IMR-90 (cell line): ENCODE data around the gene OR5AR1. TPM values are rescaled to one million over a fixed set of nuclear protein-coding genes. Genes with fewer than 3 reads are reported as not detected.

Experiments used
- ATAC-seq: fragments of 200-7000 bp; cut with Tn5 transposase; 2 replicates; pipeline ENCODE4 v1.9.1; 2020; ENCODE audit warnings: low read depth, mild to moderate bottlenecking, moderate library complexity
- BruUV-seq: library from RNA; stranded (reverse); fragments of 400-500 nt; replicated peaks from 2 replicates; lab custom pipeline; 2021; lab: Mats Ljungman, UMichigan
- CTCF ChIA-PET: fragments of 300-600 bp; formaldehyde crosslinking; extraction: SDS; loops from one replicate; lab custom pipeline; 2021; ENCODE audit warnings: antibody characterized with exemption; lab: Yijun Ruan, JAX
- POLR2A ChIA-PET: fragments of 300-600 bp; sonication (Branson Sonifier 250); formaldehyde crosslinking; loops from one replicate; lab custom pipeline; 2022; ENCODE audit warnings: antibody characterized with exemption; ENCODE audit not compliant: unreplicated experiment; lab: Charles Lee
- DNase-seq: peaks from one replicate; pipeline ENCODE4 v3.0.0; 2013
- H2AFZ ChIP-seq: replicated peaks from 2 replicates; pipeline ENCODE3; 2013; ENCODE audit warnings: low read length, mild to moderate bottlenecking; ENCODE audit not compliant: poor library complexity
- H2AK5ac ChIP-seq: 2 replicates; pipeline ENCODE4 v1.6.1; 2013; ENCODE audit warnings: low read depth, low read length, inconsistent platforms
- H2AK9ac ChIP-seq: replicated peaks from 2 replicates; pipeline ENCODE3; 2013; ENCODE audit warnings: mild to moderate bottlenecking, low read depth, low read length, moderate library complexity; ENCODE audit not compliant: poor library complexity
- H2BK120ac ChIP-seq: 2 replicates; pipeline ENCODE4 v1.6.1; 2013; ENCODE audit warnings: low read depth, low read length, inconsistent platforms
- H2BK15ac ChIP-seq: 3 replicates; pipeline ENCODE4 v1.6.1; 2013; ENCODE audit warnings: low read depth, low read length, inconsistent platforms
- H2BK20ac ChIP-seq: 2 replicates; pipeline ENCODE4 v1.6.1; 2013; ENCODE audit warnings: low read depth, mild to moderate bottlenecking, inconsistent platforms, low read length, moderate library complexity
- H2BK5ac ChIP-seq: 2 replicates; pipeline ENCODE4 v1.6.1; 2013; ENCODE audit warnings: mild to moderate bottlenecking, low read depth, low read length, inconsistent platforms; ENCODE audit not compliant: poor library complexity, severe bottlenecking
- H3K14ac ChIP-seq: replicated peaks from 2 replicates; pipeline ENCODE4 v1.6.1; 2013; ENCODE audit warnings: low read depth, low read length, inconsistent platforms
- H3K18ac ChIP-seq: 2 replicates; pipeline ENCODE4 v1.6.1; 2013; ENCODE audit warnings: low read depth, low read length, control low read depth
- H3K23ac ChIP-seq: 2 replicates; pipeline ENCODE4 v1.6.1; 2013; ENCODE audit warnings: low read depth, low read length, inconsistent platforms
- H3K27ac ChIP-seq: 2 replicates; pipeline ENCODE4 v1.5.1; 2013; ENCODE audit warnings: mild to moderate bottlenecking, control low read depth, low read length; ENCODE audit not compliant: insufficient read depth
- H3K27me3 ChIP-seq: 2 replicates; pipeline ENCODE4 v1.6.1; 2013; ENCODE audit warnings: low read length; ENCODE audit not compliant: control insufficient read depth, insufficient read depth
- H3K36me3 ChIP-seq: 2 replicates; pipeline ENCODE4 v1.6.1; 2013; ENCODE audit warnings: low read length, mixed read lengths; ENCODE audit not compliant: control insufficient read depth, insufficient read depth
- H3K4ac ChIP-seq: 2 replicates; pipeline ENCODE4 v1.6.1; 2013; ENCODE audit warnings: low read depth, low read length, inconsistent platforms
- H3K4me1 ChIP-seq: 2 replicates; pipeline ENCODE4 v1.6.1; 2013; ENCODE audit warnings: low read length, mixed read lengths; ENCODE audit not compliant: control insufficient read depth, insufficient read depth
- H3K4me2 ChIP-seq: 2 replicates; pipeline ENCODE4 v1.6.1; 2013; ENCODE audit warnings: low read depth, mild to moderate bottlenecking, control low read depth, low read length, moderate library complexity
- H3K4me3 ChIP-seq: 2 replicates; pipeline ENCODE4 v1.5.1; 2013; ENCODE audit warnings: low read depth, mild to moderate bottlenecking, control low read depth, low read length, moderate library complexity; ENCODE audit not compliant: insufficient read depth
- H3K56ac ChIP-seq: 2 replicates; pipeline ENCODE4 v1.6.1; 2013; ENCODE audit warnings: low read length, inconsistent platforms; ENCODE audit not compliant: insufficient read depth; ENCODE audit errors: extremely low read depth
- H3K79me1 ChIP-seq, 2 experiments: 2 replicates each; pipeline ENCODE4 v1.6.1; 2013; ENCODE audit warnings: low read length in 2 of 2, inconsistent platforms in 1 of 2, low read depth in 1 of 2
- H3K9ac ChIP-seq: 2 replicates; pipeline ENCODE4 v1.6.1; 2013; ENCODE audit warnings: low read depth, low read length, control low read depth
- H3K9me1 ChIP-seq: 2 replicates; pipeline ENCODE4 v1.6.1; 2013; ENCODE audit warnings: low read length, inconsistent platforms; ENCODE audit not compliant: insufficient read depth
- H3K9me3 ChIP-seq: 2 replicates; pipeline ENCODE4 v1.6.1; 2013; ENCODE audit warnings: low read length; ENCODE audit not compliant: control insufficient read depth, insufficient read depth
- H4K20me1 ChIP-seq: 2 replicates; pipeline ENCODE4 v1.6.1; 2013; ENCODE audit warnings: low read length, inconsistent platforms; ENCODE audit not compliant: insufficient read depth
- H4K5ac ChIP-seq: 2 replicates; pipeline ENCODE4 v1.6.1; 2013; ENCODE audit warnings: mild to moderate bottlenecking, low read depth, low read length, control low read depth
- H4K8ac ChIP-seq, 2 experiments: 2 replicates each; pipeline ENCODE4 v1.6.1; 2013; ENCODE audit warnings: low read depth in 2 of 2, low read length in 2 of 2, control low read depth in 1 of 2, inconsistent platforms in 1 of 2
- H4K91ac ChIP-seq: 2 replicates; pipeline ENCODE4 v1.6.1; 2013; ENCODE audit warnings: low read depth, low read length, inconsistent platforms; ENCODE audit not compliant: insufficient read depth
- BHLHE40 ChIP-seq: fragments of 150-350 bp; IDR thresholded peaks from 2 replicates; pipeline ENCODE4 v1.6.1; 2016; ENCODE audit warnings: mild to moderate bottlenecking, low read depth, low read length
- CEBPB ChIP-seq: IDR thresholded peaks from 2 replicates; pipeline ENCODE4 v1.6.1; 2012; ENCODE audit warnings: low read depth, low read length, improper control_type of control experiment
- CHD1 ChIP-seq: IDR thresholded peaks from 2 replicates; pipeline ENCODE4 v1.6.1; 2012; ENCODE audit warnings: low read depth, low read length, improper control_type of control experiment
- ELK1 ChIP-seq: fragments of 150-350 bp; IDR thresholded peaks from 2 replicates; pipeline ENCODE4 v1.6.1; 2016; ENCODE audit warnings: low read depth, mild to moderate bottlenecking, low read length, moderate library complexity, borderline replicate concordance
- FOS ChIP-seq: fragments of 150-350 bp; IDR thresholded peaks from 2 replicates; pipeline ENCODE4 v1.6.1; 2016; ENCODE audit warnings: low read depth, low read length
- MAFK ChIP-seq: IDR thresholded peaks from 2 replicates; pipeline ENCODE4 v1.6.1; 2012; ENCODE audit warnings: low read depth, low read length, improper control_type of control experiment
- MAZ ChIP-seq: IDR thresholded peaks from 2 replicates; pipeline ENCODE4 v1.6.1; 2012; ENCODE audit warnings: low read depth, mild to moderate bottlenecking, low read length, improper control_type of control experiment, moderate library complexity, borderline replicate concordance
- MXI1 ChIP-seq: IDR thresholded peaks from 2 replicates; pipeline ENCODE4 v1.6.1; 2012; ENCODE audit warnings: low read depth, mild to moderate bottlenecking, low read length, moderate library complexity, borderline replicate concordance
- NFE2L2 ChIP-seq: fragments of 150-350 bp; IDR thresholded peaks from 2 replicates; pipeline ENCODE4 v1.6.1; 2016; ENCODE audit warnings: low read depth, mild to moderate bottlenecking, low read length
- POLR2A ChIP-seq: IDR thresholded peaks from 2 replicates; pipeline ENCODE4 v1.6.1; 2012; ENCODE audit warnings: mild to moderate bottlenecking, low read depth, low read length
- RAD21 ChIP-seq: IDR thresholded peaks from 2 replicates; pipeline ENCODE4 v1.6.1; 2012; ENCODE audit warnings: low read length, improper control_type of control experiment
- RCOR1 ChIP-seq: IDR thresholded peaks from 2 replicates; pipeline ENCODE4 v1.6.1; 2012; ENCODE audit warnings: mild to moderate bottlenecking, low read length, improper control_type of control experiment; ENCODE audit not compliant: insufficient replicate concordance
- RFX5 ChIP-seq: IDR thresholded peaks from 2 replicates; pipeline ENCODE4 v1.8.0; 2012; ENCODE audit warnings: low read depth, mild to moderate bottlenecking, low read length, moderate library complexity
- SMC3 ChIP-seq: fragments of 150-350 bp; IDR thresholded peaks from 2 replicates; pipeline ENCODE4 v1.6.1; 2016; ENCODE audit warnings: low read depth, mild to moderate bottlenecking, antibody characterized with exemption, low read length, moderate library complexity
- USF2 ChIP-seq: fragments of 150-350 bp; IDR thresholded peaks from 2 replicates; pipeline ENCODE4 v1.6.1; 2017; ENCODE audit warnings: mild to moderate bottlenecking, antibody characterized with exemption, low read length, low read depth
- WGBS, 2 experiments: methylation state at CpG; one replicate each; pipeline versions ENCODE4 v1.1.5 to v1.1.7; 2013; ENCODE audit warnings: missing lambda C conversion rate in 2 of 2; ENCODE audit not compliant: insufficient read length in 1 of 2; ENCODE audit errors: extremely low coverage in 2 of 2; 5-methylcytosine and 5-hydroxymethylcytosine counted together
- dilution Hi-C: fragments of 300-500 bp; cut with HindIII; formaldehyde crosslinking; loops from one replicate; pipeline ENCODE4 v1.14.3; 2018; ENCODE audit warnings: low sequenced_read_pairs; ENCODE audit not compliant: unreplicated experiment
- in situ Hi-C: fragments of 300-500 bp; cut with MboI; formaldehyde crosslinking; loops from 3 replicates; pipeline ENCODE4 v1.14.3; 2019; ENCODE audit warnings: low sequenced_read_pairs, inconsistent platforms, mixed read lengths
- intact Hi-C: fragments of 100-400 bp; cut with micrococcal nuclease; formaldehyde crosslinking; loops from 2 replicates; pipeline ENCODE4 v1.10.0; 2022
- polyA plus RNA-seq, 3 experiments: library from polyadenylated mRNA; depleted of rRNA; stranded (reverse); fragments of >200 nt; gene quantifications; 2 replicates each; pipeline ENCODE4 v1.2.3, GENCODE V29; 2012; ENCODE audit warnings: low replicate concordance in 1 of 3
- total RNA-seq: library from RNA; depleted of rRNA; stranded (reverse); fragments of >200 nt; gene quantifications from 2 replicates; pipeline ENCODE4 v1.2.3, GENCODE V29; 2012
- TF ChIP-seq, protein P1 (sequence below): conservative IDR thresholded peaks from 2 replicates; pipeline ENCODE4 v1.5.1; 2012; ENCODE audit warnings: mild to moderate bottlenecking, low read depth, low read length, improper control_type of control experiment

OR5AR1 gene
- total and polyA plus RNA-seq, 2 of the 4 experiments (the other 2 are of a cell fraction): not detected

DNA sequence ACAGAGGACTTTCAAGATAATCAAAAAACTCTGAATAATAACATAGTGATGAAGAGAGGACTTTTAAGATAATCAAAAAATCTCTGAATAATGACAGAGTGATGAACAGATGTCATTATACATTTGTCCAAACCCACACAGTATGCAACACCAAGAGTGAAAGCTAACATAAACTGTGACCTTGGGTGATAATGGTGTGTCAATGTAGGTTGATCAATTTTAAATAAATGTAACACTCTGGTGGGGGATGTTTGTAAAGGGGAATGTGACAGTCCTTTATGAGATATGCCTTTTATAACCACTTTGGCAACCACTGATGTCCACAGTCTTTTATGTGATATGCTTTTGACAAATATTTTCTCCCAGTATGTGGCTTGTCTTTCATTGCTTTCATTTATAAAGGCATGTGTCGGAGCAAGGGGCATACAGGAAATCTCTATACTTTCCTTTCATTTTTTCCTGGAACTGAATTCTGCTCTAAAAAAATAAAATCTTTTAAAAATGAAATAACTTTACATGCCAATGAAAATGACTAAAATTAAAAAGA is 25.1 kb downstream of the OR5AR1 start:
- H2AK5ac ChIP-seq: no peak overlapping the region
- dilution Hi-C loops: no loop called here

More for the DNA sequence above, 25.1 kb downstream of the OR5AR1 start:
- no peak overlapping the region for H2AFZ ChIP-seq
- no peak overlapping the region for H2BK15ac ChIP-seq
- H3K79me1 ChIP-seq: no peaks in the 10 kb centered on the region
- no peak overlapping the region for H3K23ac ChIP-seq
- no peak overlapping the region for H2BK20ac ChIP-seq
- H2BK120ac ChIP-seq: no peak overlapping the region
- DNase-seq (no peak), ATAC-seq (no peak)
- H3K36me3 ChIP-seq: no peaks in the 10 kb centered on the region
- no peak overlapping the region for H3K9ac ChIP-seq
- H4K91ac ChIP-seq: no peak overlapping the region
- no peaks in the 10 kb centered on the region for H3K9me1 ChIP-seq
- no peak overlapping the region for H3K27ac ChIP-seq
- no peaks in the 10 kb centered on the region for H3K27me3 ChIP-seq
- ChIA-PET CTCF (interaction anchor here (0.5 kb wide), 1 partner anchor 62 kb away, joined by 3 read pairs; no protein-coding TSS in a partner anchor), POLR2A (no interaction called here)
- no TSS peak for BruUV-seq
- no peaks in the 10 kb centered on the region for H4K20me1 ChIP-seq
- no peak overlapping the region for H3K14ac ChIP-seq
- no peaks in the 10 kb centered on the region; the same call in 1 of the 2 replicates for H3K9me3 ChIP-seq
- no CpG with 5 or more reads among the region's 1 CpG for WGBS, 2 experiments
- H4K5ac ChIP-seq: no peak overlapping the region
- TF ChIP-seq CHD1 (no peak), NFE2L2 (no peak), RAD21 (no peak), USF2 (no peak), POLR2A (no peak), MAZ (no peak), RFX5 (no peak), BHLHE40 (no peak), SMC3 (no peak), CEBPB (no peak), MAFK (no peak), ELK1 (no peak), FOS (no peak), RCOR1 (no peak), MXI1 (no peak)
- TF ChIP-seq, protein P1, sequence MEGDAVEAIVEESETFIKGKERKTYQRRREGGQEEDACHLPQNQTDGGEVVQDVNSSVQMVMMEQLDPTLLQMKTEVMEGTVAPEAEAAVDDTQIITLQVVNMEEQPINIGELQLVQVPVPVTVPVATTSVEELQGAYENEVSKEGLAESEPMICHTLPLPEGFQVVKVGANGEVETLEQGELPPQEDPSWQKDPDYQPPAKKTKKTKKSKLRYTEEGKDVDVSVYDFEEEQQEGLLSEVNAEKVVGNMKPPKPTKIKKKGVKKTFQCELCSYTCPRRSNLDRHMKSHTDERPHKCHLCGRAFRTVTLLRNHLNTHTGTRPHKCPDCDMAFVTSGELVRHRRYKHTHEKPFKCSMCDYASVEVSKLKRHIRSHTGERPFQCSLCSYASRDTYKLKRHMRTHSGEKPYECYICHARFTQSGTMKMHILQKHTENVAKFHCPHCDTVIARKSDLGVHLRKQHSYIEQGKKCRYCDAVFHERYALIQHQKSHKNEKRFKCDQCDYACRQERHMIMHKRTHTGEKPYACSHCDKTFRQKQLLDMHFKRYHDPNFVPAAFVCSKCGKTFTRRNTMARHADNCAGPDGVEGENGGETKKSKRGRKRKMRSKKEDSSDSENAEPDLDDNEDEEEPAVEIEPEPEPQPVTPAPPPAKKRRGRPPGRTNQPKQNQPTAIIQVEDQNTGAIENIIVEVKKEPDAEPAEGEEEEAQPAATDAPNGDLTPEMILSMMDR: no peak
- H3K4me2 ChIP-seq: no peak overlapping the region
- no peak overlapping the region for H3K4me3 ChIP-seq
- in situ Hi-C loops (no loop called here), intact Hi-C loops (no loop called here)
- H4K8ac ChIP-seq: no peak overlapping the region
- no peak overlapping the region for H2AK9ac ChIP-seq
- H2BK5ac ChIP-seq: no peak overlapping the region
- H3K4me1 ChIP-seq: no peaks in the 10 kb centered on the region
- no peak overlapping the region for H3K4ac ChIP-seq
- no peak overlapping the region for H3K18ac ChIP-seq
- H3K56ac ChIP-seq: no peak overlapping the region
